Activated CD4-positive, CD25-positive, alpha-beta regulatory T cell (primary cell): ENCODE results near the gene RNF19B.
"Not testable (repeated sequence)": the region's sequence is repeated elsewhere in the genome, so short reads cannot be mapped to it uniquely, and the experiment has no call there.

ENCODE experiments used
- DNase-seq, 4 experiments: peaks; one replicate each; lab custom pipeline; 2025; lab: John Stamatoyannopoulos, UW

The RNF19B gene

GRCh38 chr1:32964461-32965250 is at the start of gene RNF19B:
Gene RNF19B (minus strand): TSS chr1:32964809. CDS start chr1:32964685, 124 bp downstream.
- peak; percentile 79 to 92 (median 88) for DNase-seq

GRCh38 chr1:33013791-33014190 is 49.2 kb upstream of the RNF19B start:
- no peak for DNase-seq

GRCh38 chr1:33012165-33012564 is 47.6 kb upstream of the RNF19B start:
- DNase-seq = no peak

- DNase-seq = no peak
These were observed 46.5 kb upstream of the RNF19B start for GRCh38 chr1:33010932-33011731.

GRCh38 chr1:33009561-33009960 is 45.0 kb upstream of the RNF19B start:
- no peak for DNase-seq

DNA sequence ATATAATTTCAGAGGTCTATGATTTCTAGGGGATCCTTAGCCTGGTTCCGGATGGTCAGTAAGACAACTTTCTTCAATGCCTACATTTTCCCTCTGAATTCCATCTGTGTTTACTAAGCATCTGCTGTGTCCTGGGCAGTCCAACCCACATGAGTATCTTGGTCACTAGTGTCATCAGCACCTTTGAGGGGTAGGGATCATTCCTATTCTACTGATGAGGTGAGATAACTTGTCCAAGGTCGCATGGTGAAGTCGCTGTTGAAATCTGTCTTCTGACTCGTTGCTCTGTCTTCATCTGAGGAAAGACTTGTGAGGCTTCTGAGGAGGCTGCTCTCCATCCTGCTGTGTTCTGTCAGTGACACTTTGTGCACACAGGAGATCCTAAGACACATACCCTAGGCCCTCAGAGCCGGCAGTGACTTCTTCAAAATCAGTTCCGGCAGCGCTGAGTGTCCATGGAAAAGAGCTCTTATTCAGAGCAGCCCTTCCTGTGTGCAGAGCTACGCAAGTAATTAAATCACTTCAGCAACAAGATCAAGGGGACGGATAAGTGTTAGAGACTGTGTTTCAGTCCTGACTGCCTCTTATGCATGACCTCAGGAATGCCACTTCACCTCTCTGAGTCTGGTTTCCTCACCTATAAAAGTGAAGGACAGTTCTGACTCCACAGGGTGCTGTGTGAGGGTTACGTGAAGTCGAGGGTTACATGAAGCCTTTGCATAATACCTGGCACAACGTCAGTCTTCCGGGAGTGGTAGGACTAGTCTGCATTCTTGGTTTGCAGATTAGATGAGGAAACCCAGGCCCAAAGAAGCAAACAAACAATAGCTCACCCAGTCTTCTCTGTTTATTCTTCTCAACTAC is 43.7 kb upstream of the RNF19B start:
- no peak for DNase-seq

- DNase-seq = no peak
These were observed 42.8 kb upstream of the RNF19B start for GRCh38 chr1:33007190-33008050.

GRCh38 chr1:33005838-33006421 is 41.3 kb upstream of the RNF19B start:
- no peak for DNase-seq

GRCh38 chr1:33005117-33005837 is 40.7 kb upstream of the RNF19B start:
- DNase-seq = no peak

- no peak for DNase-seq
These were observed 40.0 kb upstream of the RNF19B start for GRCh38 chr1:33004613-33005012.

- DNase-seq = no peak
These were observed 39.0 kb upstream of the RNF19B start for GRCh38 chr1:33003657-33004056.

- no peak for DNase-seq
These were observed 37.4 kb upstream of the RNF19B start for GRCh38 chr1:33002006-33002405.

- DNase-seq = no peak
These were observed 36.7 kb upstream of the RNF19B start for GRCh38 chr1:33001282-33001681.

- no peak for DNase-seq
These were observed 35.9 kb upstream of the RNF19B start for GRCh38 chr1:33000427-33001026.

DNA sequence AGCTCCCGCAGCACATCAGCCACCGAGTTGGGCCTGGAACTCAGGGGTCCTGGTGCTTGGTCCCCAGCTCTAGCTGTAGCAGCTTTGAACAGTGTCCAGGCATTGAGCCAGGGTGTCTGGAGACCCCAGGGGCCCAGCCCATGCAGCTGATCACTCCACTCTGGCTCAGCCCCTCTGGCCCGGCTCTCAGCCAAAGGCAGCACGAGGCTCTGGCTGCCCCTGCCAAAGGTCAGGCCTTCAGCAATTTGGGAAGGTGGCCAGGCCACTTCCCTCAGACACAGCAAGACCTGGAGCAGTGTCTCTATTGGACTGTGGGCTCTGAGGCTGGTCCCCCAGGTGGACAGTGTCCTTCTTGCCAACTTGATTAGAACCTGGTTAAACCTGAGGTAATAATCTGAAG is 34.4 kb upstream of the RNF19B start:
- no peak for DNase-seq

- DNase-seq = no peak
These were observed 33.5 kb upstream of the RNF19B start for GRCh38 chr1:32998064-32998463.

GRCh38 chr1:32997381-32997891 is 32.8 kb upstream of the RNF19B start:
- no peak for DNase-seq

- not testable (repeated sequence) for DNase-seq
These were observed 28.7 kb upstream of the RNF19B start for GRCh38 chr1:32993324-32993636.

GRCh38 chr1:32992489-32993323 is 28.1 kb upstream of the RNF19B start:
- no peak for DNase-seq
